Stimulated activated CD4-positive, alpha-beta T cell treated with anti-CD3 and anti-CD28 coated beads, Interleukin-2, amount 100 ng/mL, for 4 hours (primary cell): Measurements from ENCODE around the gene RTN1.

Source experiments
- DNase-seq: peaks from one replicate; pipeline ENCODE4 v3.0.0-alpha.2; 2020; ENCODE audit warnings: low read depth

RTN1 gene, protein sequence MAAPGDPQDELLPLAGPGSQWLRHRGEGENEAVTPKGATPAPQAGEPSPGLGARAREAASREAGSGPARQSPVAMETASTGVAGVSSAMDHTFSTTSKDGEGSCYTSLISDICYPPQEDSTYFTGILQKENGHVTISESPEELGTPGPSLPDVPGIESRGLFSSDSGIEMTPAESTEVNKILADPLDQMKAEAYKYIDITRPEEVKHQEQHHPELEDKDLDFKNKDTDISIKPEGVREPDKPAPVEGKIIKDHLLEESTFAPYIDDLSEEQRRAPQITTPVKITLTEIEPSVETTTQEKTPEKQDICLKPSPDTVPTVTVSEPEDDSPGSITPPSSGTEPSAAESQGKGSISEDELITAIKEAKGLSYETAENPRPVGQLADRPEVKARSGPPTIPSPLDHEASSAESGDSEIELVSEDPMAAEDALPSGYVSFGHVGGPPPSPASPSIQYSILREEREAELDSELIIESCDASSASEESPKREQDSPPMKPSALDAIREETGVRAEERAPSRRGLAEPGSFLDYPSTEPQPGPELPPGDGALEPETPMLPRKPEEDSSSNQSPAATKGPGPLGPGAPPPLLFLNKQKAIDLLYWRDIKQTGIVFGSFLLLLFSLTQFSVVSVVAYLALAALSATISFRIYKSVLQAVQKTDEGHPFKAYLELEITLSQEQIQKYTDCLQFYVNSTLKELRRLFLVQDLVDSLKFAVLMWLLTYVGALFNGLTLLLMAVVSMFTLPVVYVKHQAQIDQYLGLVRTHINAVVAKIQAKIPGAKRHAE

DNA sequence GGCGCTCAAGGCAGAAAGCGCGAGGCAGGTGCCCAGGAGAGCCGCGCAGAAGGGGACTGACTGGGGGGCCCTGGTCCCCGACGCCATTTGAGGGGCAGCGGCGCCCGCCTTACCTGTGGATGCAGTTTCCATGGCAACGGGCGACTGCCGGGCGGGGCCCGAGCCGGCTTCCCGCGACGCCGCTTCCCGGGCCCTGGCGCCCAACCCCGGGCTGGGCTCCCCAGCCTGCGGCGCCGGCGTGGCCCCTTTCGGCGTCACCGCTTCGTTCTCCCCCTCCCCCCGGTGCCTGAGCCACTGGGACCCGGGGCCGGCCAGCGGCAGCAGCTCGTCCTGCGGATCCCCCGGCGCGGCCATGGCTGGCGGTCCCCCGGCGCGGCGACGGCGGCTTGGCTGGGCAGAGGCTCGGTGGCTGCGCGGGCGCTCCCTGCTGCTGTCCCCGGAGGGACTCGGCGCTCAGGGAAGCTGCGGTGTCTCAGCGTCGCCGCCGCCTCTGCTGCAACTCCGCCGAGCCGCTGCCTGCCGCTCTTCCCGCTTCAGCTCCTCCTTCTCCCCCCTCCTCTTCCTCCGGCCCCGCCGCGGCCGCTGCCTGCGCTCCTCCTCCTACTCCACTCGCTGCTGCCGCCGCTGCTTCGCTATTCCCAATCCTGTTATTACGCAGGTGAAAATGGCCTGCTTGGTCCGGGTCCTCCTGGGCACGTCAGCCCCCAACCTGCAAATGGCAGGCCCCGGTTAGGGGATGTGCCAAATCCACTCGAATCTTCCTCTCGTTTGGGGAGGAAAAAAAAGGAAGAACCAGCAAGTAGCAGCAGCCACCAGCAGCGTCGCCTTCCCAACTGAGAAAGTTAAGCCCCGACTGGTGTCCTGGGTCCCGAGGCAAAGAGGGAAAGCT, at the start of gene RTN1:
RTN1 (minus strand) TSS at position 500 of the 889 bp plus-strand sequence; CDS start at position 354, 146 bp downstream.
- DNase-seq, result no peak

DNA sequence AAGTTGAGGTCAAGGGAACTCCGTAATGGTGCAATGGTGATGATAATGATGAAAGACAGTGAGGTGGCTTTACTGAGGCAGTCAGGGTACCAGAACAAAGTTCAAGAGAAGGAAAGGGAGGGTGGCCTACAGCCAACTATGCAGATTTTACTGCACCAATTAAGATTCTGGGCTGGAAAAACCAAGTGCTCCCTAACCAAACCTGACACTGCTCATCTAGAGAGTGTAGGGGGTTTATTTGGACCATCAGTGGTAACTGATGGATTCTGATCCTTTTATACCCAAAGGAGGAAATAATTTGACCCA, 49.8 kb upstream of the RTN1 start:
- no peak for DNase-seq

DNA sequence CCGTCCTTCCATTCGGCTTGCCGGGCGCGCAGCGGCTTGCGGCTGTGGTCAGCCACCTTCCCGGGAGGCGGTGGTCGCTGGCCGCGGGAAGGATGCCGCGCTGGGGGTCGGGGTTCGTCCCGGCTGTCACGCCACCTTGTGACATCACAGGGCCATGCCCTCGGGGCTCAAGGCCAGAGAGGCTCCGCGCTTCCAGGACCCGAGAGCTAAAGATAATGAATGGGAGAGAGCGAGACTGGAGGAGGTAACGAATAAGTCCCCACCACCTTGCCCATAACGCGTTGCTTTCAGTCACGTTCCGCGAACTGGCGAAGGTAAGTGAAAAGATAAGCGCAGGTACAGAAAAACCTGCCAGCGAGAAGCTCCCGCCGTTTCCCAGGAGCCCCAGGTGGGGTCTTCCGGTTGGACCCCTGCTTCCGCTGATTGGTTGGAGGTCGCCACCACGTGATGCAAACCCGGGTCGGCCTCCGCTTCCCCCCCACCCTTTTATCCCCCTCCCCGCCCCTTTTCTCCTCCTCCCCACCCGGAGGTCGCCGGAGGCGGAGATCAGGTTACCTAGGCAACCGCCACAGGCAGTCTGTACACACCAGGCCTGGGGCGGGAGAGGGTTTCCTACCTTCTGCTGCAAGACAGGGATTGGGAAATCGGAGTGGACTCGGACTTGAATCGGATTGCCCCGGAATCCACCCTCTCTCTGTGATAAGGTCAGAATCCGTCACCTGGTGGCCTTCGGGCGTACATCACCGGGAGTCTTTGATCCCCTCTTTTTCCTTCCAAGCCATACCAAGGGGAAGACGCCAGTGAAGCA, 49.2 kb upstream of the RTN1 start, which contains the start of gene LRRC9:
LRRC9 (plus strand) TSS at position 575 of the 808 bp plus-strand sequence.
- peak; percentile 9 for DNase-seq

DNA sequence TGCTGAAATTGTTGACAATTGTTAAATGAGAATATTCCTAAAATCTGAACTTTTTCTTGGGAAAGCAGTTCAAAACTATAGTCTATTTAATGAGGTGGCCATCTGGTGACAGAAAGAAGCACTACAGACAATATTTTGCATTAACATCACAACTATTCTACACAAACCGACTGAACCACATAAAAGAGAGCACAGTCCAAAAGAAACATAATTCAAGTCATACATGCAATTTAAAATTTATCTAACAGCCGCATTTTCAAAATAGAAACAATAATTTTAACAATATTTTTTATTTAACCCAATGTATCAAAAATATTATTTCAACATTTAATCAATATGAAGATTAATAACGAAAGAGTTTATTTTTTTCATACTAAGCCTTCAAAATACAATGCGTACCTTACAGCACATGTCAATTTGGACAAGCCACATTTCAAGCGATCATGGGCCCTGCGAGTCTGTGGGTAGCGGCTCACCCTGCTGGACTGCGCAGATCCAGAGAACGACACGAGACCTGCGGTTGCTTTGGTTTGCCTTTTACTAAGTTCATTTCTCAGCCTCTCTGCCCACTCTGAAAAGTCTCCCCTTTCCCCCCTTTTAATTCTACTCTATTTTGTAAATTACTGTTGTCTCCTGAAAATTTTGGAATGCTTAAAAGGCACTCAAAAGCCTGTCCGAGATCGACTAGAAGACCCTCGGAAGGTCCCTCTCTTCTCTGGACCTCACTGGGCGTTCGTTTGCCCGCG, 48.4 kb upstream of the RTN1 start:
- no peak for DNase-seq

DNA sequence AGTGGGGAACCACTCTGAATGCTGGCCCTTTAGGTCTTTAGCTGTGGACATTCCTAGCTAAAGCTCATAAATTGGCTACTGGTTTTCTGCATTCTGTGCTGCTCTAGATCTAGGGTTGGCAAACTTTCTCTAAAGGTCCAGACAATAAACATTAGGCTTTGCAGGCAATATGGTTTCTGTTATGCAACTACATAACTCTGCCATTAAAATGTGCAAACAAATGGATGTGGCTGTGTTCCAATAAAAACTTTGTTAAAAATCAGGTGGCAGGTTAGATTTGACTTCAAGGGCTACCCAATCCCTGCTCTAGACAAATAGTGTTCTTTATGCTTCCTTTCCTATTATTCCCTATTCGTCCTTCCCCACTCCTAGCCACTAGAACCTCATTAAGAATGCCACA, 42.6 kb upstream of the RTN1 start:
- DNase-seq, result no peak

DNA sequence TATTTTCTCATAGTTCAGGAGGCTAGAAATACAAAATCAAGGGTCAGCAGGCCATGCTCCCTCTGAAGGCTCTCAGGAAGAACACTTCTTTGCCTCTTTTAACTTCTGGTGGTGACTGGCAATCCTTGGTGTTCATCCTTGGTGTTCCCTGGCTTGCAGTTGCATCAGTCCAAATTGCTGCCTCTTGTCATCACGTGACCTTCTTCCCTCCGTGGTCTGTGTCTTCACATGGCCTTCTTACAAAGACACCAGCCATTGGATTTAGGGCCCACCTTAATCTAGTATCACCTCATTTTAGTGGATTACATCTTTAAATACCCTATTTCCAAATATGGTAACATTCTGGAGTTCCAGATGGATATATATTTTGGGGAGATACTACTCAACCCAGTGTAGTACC, 41.9 kb upstream of the RTN1 start:
- DNase-seq, result no peak

DNA sequence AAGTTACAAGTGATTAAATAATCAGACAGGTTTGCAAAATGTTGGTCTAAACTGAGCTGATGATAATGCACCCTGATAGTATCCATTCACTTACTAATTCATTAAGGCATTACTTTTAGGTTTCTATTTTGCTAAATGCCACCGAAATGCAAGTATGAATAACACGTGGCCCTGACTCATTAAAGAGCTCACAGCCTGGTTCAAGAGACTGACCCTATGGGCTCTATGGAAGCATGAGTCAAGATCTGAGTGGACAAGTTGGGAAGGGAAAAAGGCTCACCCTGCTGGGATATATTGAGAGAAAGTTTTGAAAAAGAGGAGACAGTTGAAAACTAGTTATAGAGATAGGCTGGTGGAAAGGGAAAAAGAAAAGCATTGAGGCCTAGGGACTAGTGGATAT, 34.6 kb upstream of the RTN1 start:
- no peak for DNase-seq

DNA sequence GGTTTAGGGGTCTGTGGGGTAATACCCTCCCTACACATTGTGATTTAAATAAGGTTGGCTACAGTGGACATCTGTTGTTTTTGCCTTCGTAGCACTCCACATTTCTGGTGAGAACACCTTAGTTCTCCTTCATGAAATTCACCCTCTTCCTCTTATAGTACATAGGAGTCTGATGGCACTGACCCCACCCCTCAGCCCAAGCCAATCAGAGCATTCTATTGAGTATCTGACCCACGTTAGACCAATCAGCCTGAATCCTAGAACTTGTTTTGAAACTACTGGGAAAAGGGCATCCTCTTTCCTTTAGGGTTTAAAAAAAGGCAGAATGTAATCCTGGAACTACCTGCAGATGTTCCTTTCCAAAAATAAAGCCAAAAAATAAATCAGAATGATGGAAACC, 33.6 kb upstream of the RTN1 start:
- DNase-seq, result no peak

DNA sequence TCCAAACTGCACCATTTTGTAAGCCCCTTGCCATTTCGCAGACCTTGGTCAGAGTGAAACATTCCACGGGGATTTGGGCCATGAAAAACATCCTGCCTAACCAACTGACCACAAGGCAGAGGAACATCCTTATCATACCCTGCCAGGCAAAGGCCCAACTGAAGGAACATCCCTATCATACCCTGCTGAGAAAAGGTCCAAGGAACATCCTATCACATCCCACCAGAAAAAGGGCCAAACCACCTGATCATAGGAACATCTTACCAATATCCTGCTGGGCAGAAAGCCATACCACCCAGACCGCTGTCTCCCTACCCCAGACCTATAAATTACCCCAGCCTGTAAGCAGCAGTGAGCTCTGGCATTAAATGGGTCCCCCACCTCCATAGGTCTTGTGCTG, 30.0 kb upstream of the RTN1 start:
- DNase-seq, result no peak

DNA sequence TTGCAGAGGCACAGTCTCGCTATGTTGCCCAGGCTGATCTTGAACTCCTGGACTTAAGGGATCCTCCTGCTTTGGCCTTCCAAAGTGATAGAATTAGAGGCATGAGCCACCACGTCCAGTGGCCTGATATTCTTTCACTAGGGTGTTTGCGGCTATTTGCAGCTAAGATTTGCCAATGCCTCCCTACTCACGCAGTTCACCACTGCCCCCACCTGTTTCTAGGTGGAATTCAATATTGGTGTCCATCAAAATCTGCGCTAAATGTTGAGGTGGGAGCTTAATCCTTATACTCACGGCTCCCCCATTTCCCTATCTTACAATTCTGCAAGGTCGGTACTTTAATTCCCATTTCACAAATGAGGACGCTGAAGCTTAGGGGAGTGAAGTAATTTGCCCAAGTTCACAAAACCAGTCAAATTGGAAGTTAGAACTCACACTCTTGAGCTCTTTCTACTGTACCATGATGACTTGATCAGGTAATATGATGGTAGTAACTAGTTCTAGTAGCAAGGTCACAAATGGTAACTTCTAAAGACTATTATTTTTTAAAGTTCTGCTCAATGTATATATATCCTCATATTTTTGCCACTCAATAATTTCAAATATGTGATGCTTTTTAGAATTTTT, 27.3 kb upstream of the RTN1 start:
- DNase-seq, result no peak

DNA sequence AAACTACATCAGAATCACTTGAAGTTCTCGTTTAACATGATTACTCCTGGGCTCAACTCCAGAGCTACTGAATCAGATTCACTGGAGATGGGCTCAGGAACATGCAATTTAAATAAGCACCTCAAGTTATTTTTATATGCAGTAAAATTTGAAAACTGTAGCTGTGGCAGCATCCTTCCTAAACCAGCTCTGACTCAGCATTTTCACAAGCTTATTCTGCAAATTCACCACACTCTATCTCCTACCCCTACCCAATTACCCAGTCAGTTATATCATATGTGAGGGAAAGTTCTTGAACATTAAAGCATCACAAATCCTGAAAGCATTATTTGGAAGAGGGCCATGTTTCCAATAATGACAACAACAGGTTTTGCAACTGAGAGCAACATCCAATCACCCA, 25.1 kb upstream of the RTN1 start:
- DNase-seq, result no peak

DNA sequence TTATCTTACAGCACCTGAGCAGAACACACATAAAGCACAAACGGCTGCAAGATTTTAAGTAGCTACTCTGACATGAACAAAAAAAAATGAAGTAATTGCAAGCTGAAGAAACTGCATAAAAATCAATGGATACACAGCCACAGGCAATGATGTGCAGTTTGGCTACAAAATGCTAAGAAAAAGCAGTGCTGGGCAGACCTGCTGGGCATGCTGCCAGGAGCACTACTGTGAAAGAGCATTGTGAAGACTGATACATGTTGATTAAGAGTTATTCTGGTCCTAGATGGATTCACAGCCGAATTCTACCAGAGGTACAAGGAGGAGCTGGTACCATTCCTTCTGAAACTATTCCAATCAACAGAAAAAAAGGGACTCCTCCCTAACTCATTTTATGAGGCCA, 20.1 kb upstream of the RTN1 start:
- no peak for DNase-seq

DNA sequence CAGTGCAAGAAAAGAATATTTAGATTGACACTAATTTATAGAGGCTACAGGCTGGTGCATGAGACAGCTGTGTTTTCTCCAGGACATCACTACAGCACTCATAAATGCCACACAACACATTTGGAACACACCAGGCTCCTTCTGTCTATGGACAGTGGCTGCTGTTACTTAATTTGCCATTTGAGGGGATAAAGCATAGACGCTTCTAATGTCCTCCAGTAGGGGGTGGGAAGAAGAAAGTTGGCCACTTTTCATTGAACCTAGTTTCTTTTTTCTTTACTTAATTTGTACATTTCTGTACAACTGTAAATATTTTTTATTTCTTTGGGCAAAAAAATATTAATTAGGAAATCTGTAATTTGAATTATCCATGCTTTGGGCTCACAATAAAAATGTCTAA, 12.4 kb upstream of the RTN1 start:
- no peak for DNase-seq

DNA sequence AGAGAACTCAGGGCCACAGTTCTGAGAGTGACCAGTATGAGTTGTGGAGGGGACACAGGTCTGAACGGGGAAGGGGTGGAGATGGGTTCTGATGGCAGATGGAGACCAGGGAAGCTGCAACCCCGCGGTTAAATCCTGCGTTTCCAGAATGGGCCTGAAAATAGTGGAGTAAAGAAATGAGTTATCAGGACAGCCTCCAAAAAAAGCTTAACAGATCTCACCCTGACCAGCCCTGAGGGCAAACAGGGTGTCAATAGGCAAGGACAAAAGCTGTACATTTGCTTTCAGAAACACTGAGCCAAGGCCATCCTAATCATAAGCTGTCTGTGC, 555 bp upstream of the RTN1 start:
- DNase-seq, result no peak

DNA sequence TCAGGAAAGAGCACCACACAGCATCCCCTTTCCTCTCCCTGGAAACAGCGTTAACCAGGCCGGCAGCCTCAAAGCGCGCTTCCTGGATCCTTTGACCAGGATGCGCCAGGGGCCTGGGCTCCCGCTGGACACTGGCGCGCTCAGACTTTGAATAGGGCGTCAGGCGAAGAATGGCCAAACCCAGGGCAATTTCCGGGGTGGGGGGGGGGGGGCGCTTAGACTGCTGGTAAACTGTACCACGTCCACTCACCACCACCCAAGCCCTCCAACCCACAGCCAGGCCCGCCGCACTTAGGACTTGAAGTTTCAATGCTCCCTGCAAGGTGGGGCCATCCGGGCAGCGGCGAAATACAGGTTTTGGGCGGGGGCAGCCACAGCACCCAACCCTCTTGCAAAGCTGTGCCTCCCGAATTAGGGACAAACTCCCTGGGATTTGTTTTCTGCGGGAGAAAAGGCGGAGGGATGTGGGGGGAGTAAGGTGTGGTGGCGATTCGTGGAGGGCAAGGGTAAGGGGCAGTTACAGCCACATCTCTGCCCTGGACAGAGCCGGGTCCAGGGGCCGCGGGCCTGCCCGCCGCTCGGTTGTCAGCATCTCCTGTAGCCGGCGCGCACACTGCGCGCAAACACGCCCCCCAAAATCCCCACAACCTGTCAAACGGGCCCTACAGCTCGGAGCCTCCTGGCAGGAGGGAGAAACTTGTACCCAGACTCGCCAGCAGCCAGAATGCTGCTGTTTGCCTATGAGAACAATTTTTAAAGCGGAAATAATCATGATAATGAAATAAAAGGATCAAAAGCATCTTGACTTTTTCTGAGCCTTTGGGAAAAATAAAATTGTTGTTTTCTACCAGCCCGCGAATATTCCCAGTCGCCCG, 958 bp downstream of the RTN1 start:
- no peak for DNase-seq

DNA sequence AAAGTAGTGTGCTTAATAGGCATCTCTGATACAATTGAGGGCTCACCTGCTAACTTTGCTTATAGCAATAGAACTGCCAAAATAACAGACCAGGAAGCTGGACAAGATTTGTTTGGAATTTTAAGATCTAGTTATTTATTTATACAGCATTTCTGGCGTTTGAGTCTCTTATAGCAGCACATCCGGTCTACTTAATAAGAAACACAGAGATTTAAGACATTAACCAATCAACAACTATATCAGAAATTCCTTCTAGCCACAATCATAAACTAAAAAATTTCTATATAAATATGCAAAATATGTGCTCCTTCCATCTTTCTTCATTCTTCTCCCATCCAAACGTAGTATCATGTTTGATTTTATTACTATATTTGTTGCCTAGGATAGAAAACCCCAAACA, 2.6 kb downstream of the RTN1 start:
- no peak for DNase-seq

DNA sequence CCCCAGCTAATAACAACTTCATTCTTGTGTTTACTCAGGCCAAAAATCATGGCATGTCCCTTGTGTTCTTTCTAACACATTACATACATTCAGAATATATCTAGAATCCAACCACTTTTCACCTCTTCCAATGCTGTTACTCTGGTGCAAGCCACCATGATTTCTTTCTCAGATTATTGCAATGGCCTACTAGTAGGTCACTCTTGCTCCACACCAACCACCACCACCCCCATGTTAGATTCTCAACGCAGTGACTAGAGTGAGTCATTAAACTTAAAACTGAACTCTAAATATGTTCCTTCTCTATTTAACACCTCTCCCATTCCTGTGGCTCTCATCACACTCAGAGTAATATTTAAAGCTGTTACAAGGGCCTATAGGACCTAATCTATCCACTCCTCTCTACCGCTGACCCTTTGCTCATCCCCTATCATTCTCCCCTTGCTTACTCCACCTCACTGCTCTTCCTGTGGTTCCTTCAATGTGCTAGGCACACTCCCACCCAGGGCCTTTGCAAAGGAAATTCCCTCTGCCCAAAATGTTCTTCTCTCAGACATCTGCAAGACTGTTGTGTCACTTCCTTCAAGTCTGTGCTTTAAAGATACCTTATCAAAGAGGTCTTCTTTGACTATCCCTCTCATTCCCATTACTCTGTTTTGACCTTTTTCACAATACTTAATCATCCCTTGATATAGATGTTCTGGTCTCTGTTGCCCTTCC, 6.6 kb downstream of the RTN1 start:
- DNase-seq, result no peak

DNA sequence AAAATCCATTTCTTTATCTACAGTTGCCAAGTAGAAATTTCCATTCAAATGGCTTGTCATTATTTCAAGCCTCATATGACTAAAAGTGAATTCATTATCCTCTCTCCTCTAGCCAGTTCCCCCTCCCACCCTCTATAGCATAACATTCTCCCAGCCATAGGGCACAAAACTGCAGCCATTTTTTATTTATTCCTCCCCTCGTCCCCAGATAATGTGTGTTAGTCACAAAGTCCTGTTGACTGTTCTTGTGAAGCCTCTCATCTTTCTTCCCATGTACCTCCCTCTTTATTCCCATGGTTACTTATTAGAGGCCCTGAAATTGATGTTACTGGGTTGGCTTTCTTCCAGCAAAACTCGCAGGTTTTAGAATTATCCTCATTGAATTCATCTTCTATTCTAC, 13.2 kb downstream of the RTN1 start:
- DNase-seq, result no peak

DNA sequence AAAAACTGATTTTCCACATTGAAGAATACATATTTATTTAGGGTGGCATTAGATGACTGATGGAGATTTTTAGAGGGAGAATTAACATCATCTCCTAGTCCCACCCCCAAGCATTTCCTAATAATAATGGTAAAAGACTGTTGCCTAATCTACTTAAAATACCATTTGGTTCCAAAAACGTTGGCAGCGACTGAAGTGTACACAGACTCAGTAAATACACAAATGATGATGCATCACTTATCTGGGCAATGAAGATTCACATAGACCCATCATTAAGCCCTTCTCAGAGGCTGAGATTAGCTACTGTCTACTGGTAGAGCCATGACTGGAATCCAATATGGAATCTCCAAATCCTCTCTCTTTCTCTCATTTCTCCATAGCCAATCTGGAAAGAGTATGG, 18.2 kb downstream of the RTN1 start:
- no peak for DNase-seq
